ENCODE results near the gene CALCOCO2. TPM values are rescaled to one million over a fixed set of nuclear protein-coding genes. Genes with fewer than 3 reads are reported as not detected.
"Not testable (repeated sequence)": the region's sequence is repeated elsewhere in the genome, so short reads cannot be mapped to it uniquely, and the experiment has no call there.

CALCOCO2 gene
- total RNA-seq = 100 to 1,000 TPM; 164 to 171 TPM
- polyA plus RNA-seq = 100 to 1,000 TPM in 1 of 2 donors, 10 to 100 TPM in 1; 80.3 to 149 TPM
- long read RNA-seq, donor 1, transcript CALCOCO2-201 (13 exons, 3,682 nt) = major isoform, 308 of 414 reads
- long read RNA-seq, donor 1, partial matches to known transcripts = 58 of 414 reads
- long read RNA-seq, donor 1, other reads (novel, unspliced or antisense) = 45 of 414 reads
- long read RNA-seq, donor 2, transcript CALCOCO2-201 (13 exons, 3,682 nt) = major isoform, 47 of 68 reads
- long read RNA-seq, donor 2, partial matches to known transcripts = 12 of 68 reads
- long read RNA-seq, donor 2, other reads (novel, unspliced or antisense) = 8 of 68 reads

- Histone ChIP-seq H3K27ac (ENCODE audit: low read depth in 1 of 2, low read length in 2 of 2) (peak within 1 kb of the TSS in 1 of 2 donors; percentile 15), H3K4me3 (ENCODE audit: low read length in 2 of 2) (peak within 1 kb of the TSS; percentile 48 to 84), H3K36me3 (ENCODE audit: control insufficient read depth in 1 of 2, insufficient read depth in 2 of 2, low read length in 1 of 2) (no peaks in the 10 kb centered on the region), H3K9me3 (ENCODE audit: control insufficient read depth, low read length) (no peaks in the 10 kb centered on the region), H3K27me3 (ENCODE audit: control insufficient read depth in 1 of 2, insufficient read depth in 2 of 2, low read length in 1 of 2) (no peaks in the 10 kb centered on the region), H3K4me1 (ENCODE audit: control insufficient read depth in 1 of 2, insufficient read depth in 2 of 2, low read length in 2 of 2) (peaks cover 0 to 10% of the 10 kb centered on the region in 2 donors)
- WGBS, 2 donors = 0% methylated on average over 48 of the region's 48 CpGs
- intact Hi-C loops (cut with DNase I) = no loop called here
- peak; percentile 99 for ATAC-seq (ENCODE audit: low FRiP score)
- peak; percentile 95 to 97 for DNase-seq
These were observed at the start of gene CALCOCO2 for GRCh38 chr17:48830840-48831548. TSS of gene CALCOCO2 (plus strand) at chr17:48831035. CDS start at chr17:48841708, 10,673 bp downstream.

- Histone ChIP-seq H3K27ac (ENCODE audit: low read depth in 1 of 2, low read length in 2 of 2) (no peak overlapping the region), H3K4me3 (ENCODE audit: low read length in 2 of 2) (no peak overlapping the region), H3K36me3 (ENCODE audit: control insufficient read depth in 1 of 2, insufficient read depth in 2 of 2, low read length in 1 of 2) (no peaks in the 10 kb centered on the region), H3K4me1 (ENCODE audit: control insufficient read depth in 1 of 2, insufficient read depth in 2 of 2, low read length in 2 of 2) (no peaks in the 10 kb centered on the region), H3K27me3 (ENCODE audit: control insufficient read depth in 1 of 2, insufficient read depth in 2 of 2, low read length in 1 of 2) (no peaks in the 10 kb centered on the region), H3K9me3 (ENCODE audit: control insufficient read depth, low read length) (no peaks in the 10 kb centered on the region)
- DNase-seq (peak in 1 of 2 donors; percentile 23), ATAC-seq (ENCODE audit: low FRiP score) (no peak)
- intact Hi-C loops (cut with DNase I) = no loop called here
- whole genome bisulfite sequencing, 2 donors = 74 to 76% methylated on average over 7 of the region's 7 CpGs
These were observed 43.0 kb upstream of the CALCOCO2 start for GRCh38 chr17:48787828-48788227.

GRCh38 chr17:48790607-48791127 is 40.2 kb upstream of the CALCOCO2 start:
- Histone ChIP-seq H3K4me1 (ENCODE audit: control insufficient read depth in 1 of 2, insufficient read depth in 2 of 2, low read length in 2 of 2) (no peaks in the 10 kb centered on the region), H3K27ac (ENCODE audit: low read depth in 1 of 2, low read length in 2 of 2) (no peak overlapping the region), H3K36me3 (ENCODE audit: control insufficient read depth in 1 of 2, insufficient read depth in 2 of 2, low read length in 1 of 2) (no peaks in the 10 kb centered on the region), H3K27me3 (ENCODE audit: control insufficient read depth in 1 of 2, insufficient read depth in 2 of 2, low read length in 1 of 2) (no peaks in the 10 kb centered on the region), H3K9me3 (ENCODE audit: control insufficient read depth, low read length) (no peaks in the 10 kb centered on the region), H3K4me3 (ENCODE audit: low read length in 2 of 2) (no peak overlapping the region)
- ATAC-seq (ENCODE audit: low FRiP score) (no peak), DNase-seq (no peak)
- intact Hi-C loops (cut with DNase I) = loop anchor here (1.0 to 5.0 kb wide), 3 partner anchors 63 to 112 kb away; partner anchors contain the start of gene HOXB13 (in 2 of the 2)
- WGBS, 2 donors = 31 to 33% methylated on average over 9 of the region's 9 CpGs

- Histone ChIP-seq H3K9me3 (ENCODE audit: control insufficient read depth, low read length) (no peaks in the 10 kb centered on the region), H3K4me1 (ENCODE audit: control insufficient read depth in 1 of 2, insufficient read depth in 2 of 2, low read length in 2 of 2) (no peaks in the 10 kb centered on the region), H3K36me3 (ENCODE audit: control insufficient read depth in 1 of 2, insufficient read depth in 2 of 2, low read length in 1 of 2) (no peaks in the 10 kb centered on the region), H3K27me3 (ENCODE audit: control insufficient read depth in 1 of 2, insufficient read depth in 2 of 2, low read length in 1 of 2) (no peaks in the 10 kb centered on the region), H3K4me3 (ENCODE audit: low read length in 2 of 2) (no peak overlapping the region), H3K27ac (ENCODE audit: low read depth in 1 of 2, low read length in 2 of 2) (no peak overlapping the region)
- 43% methylated on average over 14 of the region's 14 CpGs for WGBS, 2 donors
- ATAC-seq (ENCODE audit: low FRiP score) = peak; percentile 70
- intact Hi-C loops (cut with DNase I) = loop anchor here (1.0 to 5.0 kb wide), 3 partner anchors 64 to 113 kb away; partner anchors contain the start of gene HOXB13 (in 2 of the 2)
- DNase-seq = peak; percentile 77 to 82
These were observed 39.5 kb upstream of the CALCOCO2 start for GRCh38 chr17:48791128-48792032.

- H3K27ac ChIP-seq (ENCODE audit: low read depth in 1 of 2, low read length in 2 of 2) = no peak overlapping the region
- ATAC-seq (ENCODE audit: low FRiP score) = no peak
- H3K9me3 ChIP-seq (ENCODE audit: control insufficient read depth, low read length) = no peaks in the 10 kb centered on the region
- intact Hi-C loops (cut with DNase I) = loop anchor here (5.0 kb wide), 2 partner anchors 65 to 110 kb away; partner anchors contain the start of gene HOXB13 (in 2 of the 2)
- no peak overlapping the region for H3K4me3 ChIP-seq (ENCODE audit: low read length in 2 of 2)
- H3K27me3 ChIP-seq (ENCODE audit: control insufficient read depth in 1 of 2, insufficient read depth in 2 of 2, low read length in 1 of 2) = no peaks in the 10 kb centered on the region
- 44 to 49% methylated on average over 3 of the region's 3 CpGs for WGBS, 2 donors
- DNase-seq = peak in 1 of 2 donors; percentile 9
- H3K36me3 ChIP-seq (ENCODE audit: control insufficient read depth in 1 of 2, insufficient read depth in 2 of 2, low read length in 1 of 2) = no peaks in the 10 kb centered on the region
- H3K4me1 ChIP-seq (ENCODE audit: control insufficient read depth in 1 of 2, insufficient read depth in 2 of 2, low read length in 2 of 2) = no peaks in the 10 kb centered on the region
These were observed 38.6 kb upstream of the CALCOCO2 start for GRCh38 chr17:48792033-48792798.

GRCh38 chr17:48795444-48796162 is 35.2 kb upstream of the CALCOCO2 start:
- H3K4me1 ChIP-seq (ENCODE audit: control insufficient read depth in 1 of 2, insufficient read depth in 2 of 2, low read length in 2 of 2) = no peaks in the 10 kb centered on the region
- H3K27ac ChIP-seq (ENCODE audit: low read depth in 1 of 2, low read length in 2 of 2) = no peak overlapping the region
- intact Hi-C loops (cut with DNase I) = no loop called here
- ATAC-seq (ENCODE audit: low FRiP score) (no peak), DNase-seq (peak in 1 of 2 donors; percentile 17)
- H3K4me3 ChIP-seq (ENCODE audit: low read length in 2 of 2) = no peak overlapping the region
- no peaks in the 10 kb centered on the region for H3K36me3 ChIP-seq (ENCODE audit: control insufficient read depth in 1 of 2, insufficient read depth in 2 of 2, low read length in 1 of 2)
- H3K27me3 ChIP-seq (ENCODE audit: control insufficient read depth in 1 of 2, insufficient read depth in 2 of 2, low read length in 1 of 2) = no peaks in the 10 kb centered on the region
- no peaks in the 10 kb centered on the region for H3K9me3 ChIP-seq (ENCODE audit: control insufficient read depth, low read length)
- WGBS, 2 donors = 59 to 60% methylated on average over 10 of the region's 10 CpGs

GRCh38 chr17:48796163-48796522 is 34.7 kb upstream of the CALCOCO2 start:
- H3K4me1 ChIP-seq (ENCODE audit: control insufficient read depth in 1 of 2, insufficient read depth in 2 of 2, low read length in 2 of 2); H3K27me3 ChIP-seq (ENCODE audit: control insufficient read depth in 1 of 2, insufficient read depth in 2 of 2, low read length in 1 of 2); H3K9me3 ChIP-seq (ENCODE audit: control insufficient read depth, low read length); H3K36me3 ChIP-seq (ENCODE audit: control insufficient read depth in 1 of 2, insufficient read depth in 2 of 2, low read length in 1 of 2); intact Hi-C loops (cut with DNase I); H3K27ac ChIP-seq (ENCODE audit: low read depth in 1 of 2, low read length in 2 of 2); H3K4me3 ChIP-seq (ENCODE audit: low read length in 2 of 2); ATAC-seq (ENCODE audit: low FRiP score): not testable (repeated sequence)
- WGBS, 2 donors = 59 to 68% methylated on average over 6 of the region's 6 CpGs
- DNase-seq = peak in 1 of 2 donors; percentile 25

Measured in aorta (tissue), 5 donors.